ENCODE data around the gene MYL7. TPM values are rescaled to one million over a fixed set of nuclear protein-coding genes. Genes with fewer than 3 reads are reported as not detected.
"Not testable (repeated sequence)": the region's sequence is repeated elsewhere in the genome, so short reads cannot be mapped to it uniquely, and the experiment has no call there.

The MYL7 gene
- total RNA-seq, 5 donors from 2014 or later (not counting 1 experiment from before 2014, with no cell fraction given), result not detected

GRCh38 chr7:44128721-44129582 lies 12.2 kb downstream of the MYL7 start:
- ATAC-seq (replicated peaks in 1 of 4), result no peak
- WGBS (ENCODE audit: insufficient coverage), result 64% methylated on average over 3 of the region's 6 CpGs

GRCh38 chr7:44127161-44127560 lies 14.0 kb downstream of the MYL7 start:
- peaks cover 6 to 16% of the 10 kb centered on the region in 2 experiments for H3K4me1 ChIP-seq (ENCODE audit: control insufficient read depth in 1 of 2, extremely low read depth in 1 of 2, insufficient read depth in 2 of 2, low read length in 2 of 2)
- DNase-seq (no peak), ATAC-seq (replicated peaks in 1 of 4) (no peak)
- peaks cover 13 to 20% (median 14%) of the 10 kb centered on the region in 3 donors for H3K4me1 Mint-ChIP-seq
- H3K27me3 Mint-ChIP-seq, result no peaks in the 10 kb centered on the region
- H3K36me3 Mint-ChIP-seq, result no peaks in the 10 kb centered on the region
- no peaks in the 10 kb centered on the region for H3K9me3 ChIP-seq
- peaks cover 0 to 13% of the 10 kb centered on the region in 2 experiments for H3K27me3 ChIP-seq (replicated peaks in 1 of 2; ENCODE audit: control insufficient read depth in 2 of 2, extremely low read depth in 1 of 2, insufficient read depth in 2 of 2, low read length in 1 of 2)
- no peaks in the 10 kb centered on the region for H3K36me3 ChIP-seq (ENCODE audit: control insufficient read depth in 2 of 2, extremely low read depth in 1 of 2, insufficient read depth in 1 of 2, low read length in 1 of 2)
- ChIA-PET CTCF (interaction anchor here in 1 of 2 donors (0.6 to 0.7 kb wide), 3 partner anchors 10 to 363 kb away, joined by 3 read pairs; no protein-coding TSS in a partner anchor), POLR2A (interaction anchor here in 1 of 2 donors (0.6 to 0.7 kb wide), 2 partner anchors 15 to 628 kb away, joined by 3 read pairs; no protein-coding TSS in a partner anchor)
- no peak overlapping the region for H3K27ac Mint-ChIP-seq
- H3K4me3 ChIP-seq (ENCODE audit: control insufficient read depth in 1 of 2, extremely low read depth in 1 of 2, low read length in 1 of 2), result no peak overlapping the region
- no peak overlapping the region for H3K27ac ChIP-seq (ENCODE audit: low read length)
- no peak overlapping the region for H3K4me3 Mint-ChIP-seq
- H3K9me3 Mint-ChIP-seq, result no peaks in the 10 kb centered on the region

More at GRCh38 chr7:44128721-44129582, 12.2 kb downstream of the MYL7 start:
- Mint-ChIP-seq H3K36me3 (no peaks in the 10 kb centered on the region), H3K4me1 (peaks cover 3 to 9% (median 3%) of the 10 kb centered on the region in 3 donors), H3K9me3 (no peaks in the 10 kb centered on the region), H3K27ac (no peak overlapping the region), H3K4me3 (no peak overlapping the region), H3K27me3 (no peaks in the 10 kb centered on the region)
- H3K9me3 ChIP-seq, result no peaks in the 10 kb centered on the region
- peaks cover 0 to 11% of the 10 kb centered on the region in 2 experiments for H3K27me3 ChIP-seq (replicated peaks in 1 of 2; ENCODE audit: control insufficient read depth in 2 of 2, extremely low read depth in 1 of 2, insufficient read depth in 2 of 2, low read length in 1 of 2)
- H3K36me3 ChIP-seq (ENCODE audit: control insufficient read depth in 2 of 2, extremely low read depth in 1 of 2, insufficient read depth in 1 of 2, low read length in 1 of 2), result no peaks in the 10 kb centered on the region
- DNase-seq, result no peak
- peaks cover 0 to 5% of the 10 kb centered on the region in 2 experiments for H3K4me1 ChIP-seq (ENCODE audit: control insufficient read depth in 1 of 2, extremely low read depth in 1 of 2, insufficient read depth in 2 of 2, low read length in 2 of 2)
- ChIA-PET CTCF (interaction anchor here in 1 of 2 donors (0.5 kb wide), 1 partner anchor 97 kb away, joined by 4 read pairs; no protein-coding TSS in a partner anchor), POLR2A (no interaction called here)
- H3K4me3 ChIP-seq (ENCODE audit: control insufficient read depth in 1 of 2, extremely low read depth in 1 of 2, low read length in 1 of 2), result no peak overlapping the region
- no peak overlapping the region for H3K27ac ChIP-seq (ENCODE audit: low read length)

DNA sequence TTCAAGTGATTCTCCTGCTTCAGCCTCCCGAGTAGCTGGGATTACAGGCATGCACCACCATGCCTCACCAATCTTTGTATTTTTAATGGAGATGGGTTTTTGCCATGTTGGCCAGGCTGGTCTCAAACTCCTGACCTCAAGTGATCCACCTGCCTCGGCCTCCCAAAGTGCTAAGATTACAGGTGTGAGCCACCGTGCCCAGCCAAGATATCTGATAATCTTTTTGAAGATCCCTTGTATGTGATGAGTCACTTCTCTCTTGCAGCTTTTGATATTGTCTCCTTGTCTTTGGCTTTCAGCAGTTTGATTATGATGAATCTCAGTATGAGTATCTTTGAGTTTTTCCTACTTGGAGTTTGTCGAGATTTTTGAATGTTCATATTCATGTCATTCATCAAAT lies 14.6 kb downstream of the MYL7 start:
- Histone ChIP-seq H3K4me1 (ENCODE audit: control insufficient read depth in 1 of 2, extremely low read depth in 1 of 2, insufficient read depth in 2 of 2, low read length in 2 of 2) (peaks cover 6 to 22% of the 10 kb centered on the region in 2 experiments), H3K27me3 (replicated peaks in 1 of 2; ENCODE audit: control insufficient read depth in 2 of 2, extremely low read depth in 1 of 2, insufficient read depth in 2 of 2, low read length in 1 of 2) (peaks cover 0 to 11% of the 10 kb centered on the region in 2 experiments)
- H3K4me3 Mint-ChIP-seq; H3K9me3 ChIP-seq; DNase-seq; H3K27me3 Mint-ChIP-seq; H3K27ac ChIP-seq (ENCODE audit: low read length); H3K4me3 ChIP-seq (ENCODE audit: control insufficient read depth in 1 of 2, extremely low read depth in 1 of 2, low read length in 1 of 2); H3K27ac Mint-ChIP-seq; POLR2A ChIA-PET; ATAC-seq (replicated peaks in 1 of 4); H3K36me3 Mint-ChIP-seq; H3K9me3 Mint-ChIP-seq; H3K36me3 ChIP-seq (ENCODE audit: control insufficient read depth in 2 of 2, extremely low read depth in 1 of 2, insufficient read depth in 1 of 2, low read length in 1 of 2): not testable (repeated sequence)
- CTCF ChIA-PET, result interaction anchor here in 1 of 2 donors (0.7 kb wide), 1 partner anchor 11 kb away, joined by 3 read pairs; no protein-coding TSS in a partner anchor
- WGBS (ENCODE audit: insufficient coverage), result no CpG with 5 or more reads among the region's 4 CpGs
- H3K4me1 Mint-ChIP-seq, result peaks cover 15 to 19% (median 18%) of the 10 kb centered on the region in 3 donors

- DNase-seq (no peak), ATAC-seq (replicated peaks in 1 of 4) (no peak)
- Mint-ChIP-seq H3K4me3 (peak overlapping the region; percentile 37 to 89 (median 42)), H3K36me3 (peaks cover 10% of the 10 kb centered on the region), H3K4me1 (peaks cover 29 to 34% (median 29%) of the 10 kb centered on the region in 3 donors), H3K27ac (no peak overlapping the region), H3K27me3 (no peaks in the 10 kb centered on the region), H3K9me3 (no peaks in the 10 kb centered on the region)
- Histone ChIP-seq H3K4me3 (ENCODE audit: control insufficient read depth in 1 of 2, extremely low read depth in 1 of 2, low read length in 1 of 2) (no peak overlapping the region), H3K36me3 (ENCODE audit: control insufficient read depth in 2 of 2, extremely low read depth in 1 of 2, insufficient read depth in 1 of 2, low read length in 1 of 2) (peaks cover 3 to 17% of the 10 kb centered on the region in 2 donors), H3K9me3 (no peaks in the 10 kb centered on the region), H3K4me1 (ENCODE audit: control insufficient read depth in 1 of 2, extremely low read depth in 1 of 2, insufficient read depth in 2 of 2, low read length in 2 of 2) (peaks cover 6 to 22% of the 10 kb centered on the region in 2 experiments), H3K27ac (ENCODE audit: low read length) (no peak overlapping the region), H3K27me3 (replicated peaks in 1 of 2; ENCODE audit: control insufficient read depth in 2 of 2, extremely low read depth in 1 of 2, insufficient read depth in 2 of 2, low read length in 1 of 2) (peaks cover 0 to 6% of the 10 kb centered on the region in 2 experiments)
- ChIA-PET POLR2A (interaction anchor here (0.5 to 0.7 kb wide), 3 partner anchors 26 to 388 kb away, joined by 3 read pairs; no protein-coding TSS in a partner anchor), CTCF (no interaction called here)
- WGBS (ENCODE audit: insufficient coverage), result 100% methylated on average over 2 of the region's 6 CpGs
Observed at GRCh38 chr7:44124822-44125202, 16.3 kb downstream of the MYL7 start.

- no peaks in the 10 kb centered on the region for H3K27me3 Mint-ChIP-seq
- Histone ChIP-seq H3K27me3 (replicated peaks in 1 of 2; ENCODE audit: control insufficient read depth in 2 of 2, extremely low read depth in 1 of 2, insufficient read depth in 2 of 2, low read length in 1 of 2) (peaks cover 0 to 3% of the 10 kb centered on the region in 2 experiments), H3K27ac (ENCODE audit: low read length) (peak within 1 kb of the TSS; percentile 65), H3K36me3 (ENCODE audit: control insufficient read depth in 2 of 2, extremely low read depth in 1 of 2, insufficient read depth in 1 of 2, low read length in 1 of 2) (peaks cover 10 to 26% of the 10 kb centered on the region in 2 donors), H3K9me3 (no peaks in the 10 kb centered on the region), H3K4me3 (ENCODE audit: control insufficient read depth in 1 of 2, extremely low read depth in 1 of 2, low read length in 1 of 2) (peak within 1 kb of the TSS; percentile 64 to 87), H3K4me1 (ENCODE audit: control insufficient read depth in 1 of 2, extremely low read depth in 1 of 2, insufficient read depth in 2 of 2, low read length in 2 of 2) (peaks cover 6 to 22% of the 10 kb centered on the region in 2 experiments)
- WGBS (ENCODE audit: insufficient coverage), result 0% methylated on average over 75 of the region's 86 CpGs
- ATAC-seq (replicated peaks in 1 of 4) (peak; percentile 98 to 100 (median 99)), DNase-seq (peak; percentile 92 to 98 (median 96))
- H3K4me1 Mint-ChIP-seq, result peaks cover 37 to 42% (median 38%) of the 10 kb centered on the region in 3 donors
- POLR2A ChIA-PET, result interaction anchor here in 1 of 2 donors (0.6 kb wide), 1 partner anchor 451 kb away, joined by 3 read pairs; no protein-coding TSS in a partner anchor
- H3K27ac Mint-ChIP-seq, result peak within 1 kb of the TSS; percentile 69 to 80
- CTCF ChIA-PET, result interaction anchor here (0.6 to 0.7 kb wide), 3 partner anchors 17 to 308 kb away, joined by 3 to 4 read pairs (median 3); partner anchors contain the start of gene YKT6 (in 1 of the 2)
- H3K9me3 Mint-ChIP-seq, result no peaks in the 10 kb centered on the region
- H3K36me3 Mint-ChIP-seq, result peaks cover 20% of the 10 kb centered on the region
- peak within 1 kb of the TSS; percentile 82 to 89 (median 87) for H3K4me3 Mint-ChIP-seq
Observed at GRCh38 chr7:44123190-44124003, 17.7 kb downstream of the MYL7 start, which contains the start of gene POLD2. Gene POLD2, minus strand, starts transcription at chr7:44123548. Its CDS starts 1,495 bp downstream, at chr7:44122053.

Measured in T-cell (primary cell).